NCI-H2081 treated with DMSO at 0.1 percent for 48 hours (cell line): ENCODE data around the gene LNPEP.
"Not testable (repeated sequence)": the region's sequence is repeated elsewhere in the genome, so short reads cannot be mapped to it uniquely, and the experiment has no call there.

Source experiments
- DNase-seq: peaks from one replicate; lab custom pipeline; 2025; lab: John Stamatoyannopoulos, UW

LNPEP gene

GRCh38 chr5:97063251-97063650 lies 127.4 kb downstream of the LNPEP start:
- DNase-seq: no peak

- DNase-seq: no peak
Observed at GRCh38 chr5:97065475-97065874, 129.6 kb downstream of the LNPEP start.

GRCh38 chr5:97067296-97067850 lies 131.5 kb downstream of the LNPEP start:
- DNase-seq: no peak

- no peak for DNase-seq
Observed at GRCh38 chr5:97070234-97070633, 134.4 kb downstream of the LNPEP start.

- DNase-seq: no peak
Observed at GRCh38 chr5:97071101-97071500, 135.2 kb downstream of the LNPEP start.

DNA sequence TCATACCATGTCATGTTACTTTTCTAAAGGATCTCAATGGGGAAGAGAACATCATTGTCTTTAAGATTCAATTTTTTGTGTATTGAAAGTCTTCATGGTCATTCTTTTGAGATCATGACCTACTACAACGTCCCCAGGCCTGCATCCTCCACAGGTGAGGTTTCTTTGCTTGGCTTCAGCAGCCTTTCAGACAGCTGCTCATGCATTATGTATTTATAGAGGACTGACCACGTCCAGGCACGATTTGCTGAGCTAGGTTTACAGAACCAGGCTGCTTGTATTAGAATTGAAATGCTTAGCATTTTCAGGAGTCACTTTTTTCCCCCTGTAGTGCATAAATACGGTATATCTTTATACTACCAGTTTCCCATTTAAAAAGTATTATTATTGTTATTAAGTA lies 136.1 kb downstream of the LNPEP start:
- no peak for DNase-seq

DNA sequence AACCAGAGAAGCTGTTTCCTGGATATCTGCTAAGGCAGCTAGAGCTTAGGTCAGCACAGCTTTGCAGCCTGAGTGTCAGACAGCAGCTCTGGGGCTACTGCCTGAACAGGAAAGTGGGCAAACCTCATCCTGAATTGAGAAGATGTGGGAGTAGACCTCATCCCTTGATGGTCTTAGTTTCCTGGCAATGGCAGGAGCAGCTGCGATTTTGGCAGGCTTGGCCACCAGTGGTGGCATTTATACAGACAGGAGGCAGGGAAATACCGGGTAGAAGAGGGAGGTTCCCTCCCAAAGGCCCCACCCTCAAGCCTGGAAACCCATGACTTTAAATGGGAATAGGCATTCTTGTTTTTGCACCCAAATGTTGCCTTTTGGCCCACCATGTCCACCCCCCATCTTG lies 136.8 kb downstream of the LNPEP start:
- no peak for DNase-seq

- DNase-seq: no peak
Observed at GRCh38 chr5:97073420-97073819, 137.5 kb downstream of the LNPEP start.

DNA sequence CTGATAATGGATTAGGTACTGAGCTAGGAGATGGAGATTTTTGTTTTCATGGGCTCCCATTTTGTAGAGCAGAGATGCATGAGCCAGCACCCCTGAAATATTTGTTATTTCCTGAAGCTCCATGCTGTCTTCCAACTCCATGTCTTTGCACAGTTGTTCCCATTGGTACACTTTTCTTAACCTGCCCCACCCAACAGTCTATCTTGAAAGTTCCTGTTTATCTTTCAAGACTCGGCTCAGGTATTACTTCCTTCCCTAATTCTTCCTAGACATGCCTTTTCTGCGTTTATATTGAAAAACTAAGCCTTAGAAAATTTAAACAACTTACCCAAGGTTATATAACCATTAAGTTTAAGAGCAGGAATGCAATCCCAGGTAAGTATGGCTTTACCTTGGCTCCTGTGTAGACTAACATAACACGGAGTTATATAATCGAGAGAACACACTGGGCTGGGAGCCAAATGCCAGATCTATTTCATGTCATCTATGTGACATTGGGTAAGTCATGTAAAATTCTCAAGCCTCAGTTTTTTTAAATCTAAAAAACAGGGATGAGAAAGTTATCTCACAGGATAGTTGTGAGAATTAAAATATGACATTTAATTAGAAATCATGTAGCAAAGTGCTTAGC lies 139.1 kb downstream of the LNPEP start:
- no peak for DNase-seq

GRCh38 chr5:97075649-97076048 lies 139.8 kb downstream of the LNPEP start:
- DNase-seq: no peak

DNA sequence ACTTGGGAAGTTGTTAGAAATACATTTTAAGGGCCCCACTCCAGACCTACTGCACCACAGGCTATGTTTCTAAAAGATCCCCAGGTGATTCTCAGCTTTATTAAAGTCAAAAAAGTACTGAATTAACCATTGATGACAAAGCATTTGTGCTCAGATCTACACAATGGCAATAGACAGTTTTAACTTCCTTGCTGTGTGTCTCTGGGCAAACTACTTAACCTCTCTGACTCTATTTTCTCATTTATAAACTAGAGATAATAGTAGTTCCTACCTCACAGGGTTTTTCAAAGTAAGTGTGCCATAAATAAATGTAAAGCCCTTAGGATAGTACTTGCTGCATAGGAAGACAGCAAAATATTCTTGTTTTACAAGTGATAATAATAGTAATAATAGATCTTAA lies 140.2 kb downstream of the LNPEP start:
- DNase-seq: no peak

DNA sequence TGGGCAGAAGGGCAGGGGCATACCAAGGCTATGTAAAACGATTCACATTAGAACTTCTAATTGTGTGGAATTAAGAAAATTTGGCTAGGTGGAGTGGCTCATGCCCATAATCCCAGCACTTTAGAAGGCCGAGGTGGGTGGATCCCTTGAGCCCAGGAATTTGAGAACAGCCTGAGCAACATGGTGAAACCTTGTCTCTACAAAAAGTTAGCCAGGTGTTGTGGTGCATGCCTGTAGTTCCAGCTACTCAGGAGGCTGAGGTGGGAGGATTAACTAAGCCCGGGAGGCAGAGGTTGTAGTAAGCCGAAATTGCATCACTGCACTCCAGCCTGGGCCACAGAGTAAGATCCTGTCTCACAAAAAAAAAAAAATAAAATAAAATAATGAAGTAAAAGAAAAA lies 141.4 kb downstream of the LNPEP start:
- DNase-seq: no peak

- no peak for DNase-seq
Observed at GRCh38 chr5:97078958-97079743, 143.3 kb downstream of the LNPEP start.

GRCh38 chr5:97084782-97085458 lies 149.0 kb downstream of the LNPEP start:
- not testable (repeated sequence) for DNase-seq

GRCh38 chr5:97085459-97086181 lies 149.7 kb downstream of the LNPEP start:
- no peak for DNase-seq
